Neuronal stem cell (in vitro differentiated cells): ENCODE data around the gene KLRC4.

Experiments
- DNase-seq: peaks from one replicate; pipeline ENCODE4 v3.0.0-alpha.2; 2013; ENCODE audit warnings: low spot score
- H2AFZ ChIP-seq: one replicate; pipeline ENCODE4 v1.6.1; 2013; ENCODE audit warnings: mild to moderate bottlenecking, low read length, inconsistent platforms
- H2AK5ac ChIP-seq: 2 replicates; pipeline ENCODE4 v1.6.1; 2013; ENCODE audit warnings: low read depth, mild to moderate bottlenecking, inconsistent platforms, low read length, moderate library complexity, mixed read lengths
- H2BK120ac ChIP-seq: 2 replicates; pipeline ENCODE4 v1.6.1; 2013; ENCODE audit warnings: low read depth, mild to moderate bottlenecking, inconsistent platforms, low read length, moderate library complexity, mixed read lengths
- H2BK12ac ChIP-seq: one replicate; pipeline ENCODE4 v1.6.1; 2013; ENCODE audit warnings: low read length, inconsistent platforms
- H2BK15ac ChIP-seq: 2 replicates; pipeline ENCODE4 v1.6.1; 2013; ENCODE audit warnings: mild to moderate bottlenecking, low read length, inconsistent platforms, mixed read lengths
- H2BK5ac ChIP-seq: one replicate; pipeline ENCODE4 v1.6.1; 2013; ENCODE audit warnings: inconsistent platforms, mild to moderate bottlenecking, low read length, moderate library complexity
- H3K14ac ChIP-seq: one replicate; pipeline ENCODE4 v1.6.1; 2013; ENCODE audit warnings: low read length, inconsistent platforms
- H3K18ac ChIP-seq: 2 replicates; pipeline ENCODE4 v1.6.1; 2013; ENCODE audit warnings: low read length, inconsistent platforms
- H3K23ac ChIP-seq: 2 replicates; pipeline ENCODE4 v1.6.1; 2013; ENCODE audit warnings: low read depth, mild to moderate bottlenecking, mixed read lengths, low read length, inconsistent platforms; ENCODE audit not compliant: poor library complexity
- H3K27ac ChIP-seq: replicated peaks from 3 replicates; pipeline ENCODE4 v1.5.1; 2013; ENCODE audit warnings: low read length, inconsistent platforms
- H3K27me3 ChIP-seq, 3 experiments: 2 replicates each; pipeline ENCODE4 v1.6.1; 2013; ENCODE audit warnings: low read length in 3 of 3, mild to moderate bottlenecking in 2 of 3, inconsistent platforms in 1 of 3, low read depth in 1 of 3, mixed read lengths in 1 of 3, moderate library complexity in 1 of 3; ENCODE audit not compliant: control insufficient read depth in 3 of 3, insufficient read depth in 3 of 3
- H3K36me3 ChIP-seq, 2 donors: replicated peaks in 1 of 2; 2 replicates each; pipeline ENCODE4 v1.6.1; 2013; ENCODE audit warnings: low read length in 2 of 2; ENCODE audit not compliant: control insufficient read depth in 2 of 2, insufficient read depth in 2 of 2
- H3K4ac ChIP-seq: 2 replicates; pipeline ENCODE4 v1.6.1; 2013; ENCODE audit warnings: inconsistent platforms, mild to moderate bottlenecking, low read length, moderate library complexity
- H3K4me1 ChIP-seq, 2 donors: 1 replicate in 1 of 2; 2 replicates in 1 of 2; pipeline ENCODE4 v1.6.1; 2013; ENCODE audit warnings: low read length in 2 of 2, low read depth in 1 of 2; ENCODE audit not compliant: control insufficient read depth in 2 of 2, insufficient read depth in 1 of 2
- H3K4me2 ChIP-seq: one replicate; pipeline ENCODE4 v1.6.1; 2013; ENCODE audit warnings: mild to moderate bottlenecking, low read length, inconsistent platforms; ENCODE audit not compliant: insufficient read depth, poor library complexity, severe bottlenecking
- H3K4me3 ChIP-seq, 2 donors: 2 replicates each; pipeline ENCODE4 v1.5.1; 2013; ENCODE audit warnings: low read length in 2 of 2, mild to moderate bottlenecking in 2 of 2, inconsistent platforms in 1 of 2, moderate library complexity in 1 of 2
- H3K79me1 ChIP-seq: one replicate; pipeline ENCODE4 v1.6.1; 2013; ENCODE audit warnings: low read depth, mild to moderate bottlenecking, inconsistent platforms, low read length, moderate library complexity
- H3K9ac ChIP-seq: one replicate; pipeline ENCODE4 v1.6.1; 2013; ENCODE audit warnings: mild to moderate bottlenecking, low read depth, low read length, inconsistent platforms; ENCODE audit not compliant: poor library complexity
- H3K9me3 ChIP-seq, 2 donors: replicated peaks in 1 of 2; 2 replicates each; pipeline versions ENCODE3 to v1.6.1; 2013; ENCODE audit warnings: low read length in 2 of 2, mild to moderate bottlenecking in 2 of 2, inconsistent platforms in 1 of 2, low read depth in 1 of 2, mixed read lengths in 1 of 2, moderate library complexity in 1 of 2; ENCODE audit not compliant: control insufficient read depth in 2 of 2, insufficient read depth in 1 of 2
- H4K8ac ChIP-seq: one replicate; pipeline ENCODE4 v1.6.1; 2013; ENCODE audit warnings: low read depth, mild to moderate bottlenecking, inconsistent platforms, low read length, moderate library complexity
- H4K91ac ChIP-seq: one replicate; pipeline ENCODE4 v1.6.1; 2013; ENCODE audit warnings: low read length, low read depth, mild to moderate bottlenecking, inconsistent platforms; ENCODE audit not compliant: poor library complexity
- WGBS, 2 donors: extraction: QIAGEN DNeasy Blood & Tissue Kit; methylation state at CpG; one replicate each; pipeline ENCODE4 v1.1.7; 2013; ENCODE audit warnings: missing lambda C conversion rate in 2 of 2, mixed read lengths in 1 of 2; ENCODE audit not compliant: insufficient read length in 2 of 2, insufficient replicate concordance in 1 of 2; ENCODE audit errors: extremely low coverage in 2 of 2; 5-methylcytosine and 5-hydroxymethylcytosine counted together

KLRC4 gene

GRCh38 chr12:10404798-10405197 is 4.8 kb downstream of the KLRC4 start:
- Histone ChIP-seq H2BK120ac (no peak overlapping the region), H3K27ac (no peak overlapping the region), H2BK12ac (no peak overlapping the region), H3K4me1 (no peaks in the 10 kb centered on the region), H3K9me3 (no peaks in the 10 kb centered on the region), H3K79me1 (no peaks in the 10 kb centered on the region), H4K8ac (no peak overlapping the region), H3K4me2 (no peak overlapping the region), H3K18ac (no peak overlapping the region), H3K23ac (no peak overlapping the region), H3K27me3 (no peaks in the 10 kb centered on the region), H2AFZ (no peak overlapping the region), H3K9ac (no peak overlapping the region), H3K14ac (no peak overlapping the region), H3K36me3 (no peaks in the 10 kb centered on the region), H3K4ac (no peak overlapping the region), H2BK5ac (no peak overlapping the region), H2BK15ac (no peak overlapping the region), H2AK5ac (no peak overlapping the region), H4K91ac (no peak overlapping the region), H3K4me3 (no peak overlapping the region)
- DNase-seq = no peak

GRCh38 chr12:10400829-10401228 is 8.7 kb downstream of the KLRC4 start:
- Histone ChIP-seq H3K4me3 (no peak overlapping the region), H2AK5ac (no peak overlapping the region), H3K27me3 (no peaks in the 10 kb centered on the region), H3K4me1 (no peaks in the 10 kb centered on the region), H3K4me2 (no peak overlapping the region), H3K27ac (no peak overlapping the region), H3K9me3 (no peaks in the 10 kb centered on the region), H2BK120ac (no peak overlapping the region), H2BK5ac (no peak overlapping the region), H2AFZ (no peak overlapping the region), H3K14ac (no peak overlapping the region), H3K9ac (no peak overlapping the region), H2BK15ac (no peak overlapping the region), H3K36me3 (no peaks in the 10 kb centered on the region), H4K91ac (no peak overlapping the region), H3K23ac (no peak overlapping the region), H3K4ac (no peak overlapping the region), H4K8ac (no peak overlapping the region), H2BK12ac (no peak overlapping the region), H3K79me1 (no peaks in the 10 kb centered on the region), H3K18ac (no peak overlapping the region)
- no peak for DNase-seq

- Histone ChIP-seq H2BK15ac (no peak overlapping the region), H2AFZ (no peak overlapping the region), H3K36me3 (no peaks in the 10 kb centered on the region), H3K14ac (no peak overlapping the region), H3K27me3 (no peaks in the 10 kb centered on the region), H3K18ac (no peak overlapping the region), H3K4me3 (no peak overlapping the region), H3K9me3 (no peaks in the 10 kb centered on the region), H3K4me1 (no peaks in the 10 kb centered on the region), H3K9ac (no peak overlapping the region), H4K91ac (no peak overlapping the region), H2AK5ac (no peak overlapping the region), H3K79me1 (no peaks in the 10 kb centered on the region), H3K4me2 (no peak overlapping the region), H2BK12ac (no peak overlapping the region), H2BK5ac (no peak overlapping the region), H3K27ac (no peak overlapping the region), H3K23ac (no peak overlapping the region), H3K4ac (no peak overlapping the region), H2BK120ac (no peak overlapping the region), H4K8ac (no peak overlapping the region)
- no peak for DNase-seq
- WGBS, 2 donors = no CpG with 5 or more reads among the region's 2 CpGs
Measured at GRCh38 chr12:10398168-10398567, 11.4 kb downstream of the KLRC4 start.

- Histone ChIP-seq H3K4me1 (no peaks in the 10 kb centered on the region), H2BK15ac (no peak overlapping the region), H2BK12ac (no peak overlapping the region), H3K14ac (no peak overlapping the region), H2BK5ac (no peak overlapping the region), H3K36me3 (no peaks in the 10 kb centered on the region), H3K27ac (no peak overlapping the region), H3K18ac (no peak overlapping the region), H3K9me3 (no peaks in the 10 kb centered on the region), H3K4me3 (no peak overlapping the region), H3K9ac (no peak overlapping the region), H2BK120ac (no peak overlapping the region), H3K23ac (no peak overlapping the region), H2AFZ (no peak overlapping the region), H3K79me1 (no peaks in the 10 kb centered on the region), H3K27me3 (no peaks in the 10 kb centered on the region), H4K8ac (no peak overlapping the region), H2AK5ac (no peak overlapping the region), H3K4ac (no peak overlapping the region), H4K91ac (no peak overlapping the region), H3K4me2 (no peak overlapping the region)
- no CpG with 5 or more reads among the region's 2 CpGs for WGBS, 2 donors
- DNase-seq = no peak
Measured at GRCh38 chr12:10397296-10397695, 12.3 kb downstream of the KLRC4 start.
